Stimulated activated CD4-positive, alpha-beta T cell treated with anti-CD3 and anti-CD28 coated beads, Interleukin-12 subunit alpha, Interleukin-12 subunit beta, amount 100 ng/mL, for 24 hours (primary cell): ENCODE measurements around the gene COQ10A.

ENCODE experiments used
- DNase-seq, 2 experiments: peaks; one replicate each; pipeline ENCODE4 v3.0.0-alpha.2; 2020; ENCODE audit warnings: low read depth in 2 of 2

The COQ10A gene

DNA sequence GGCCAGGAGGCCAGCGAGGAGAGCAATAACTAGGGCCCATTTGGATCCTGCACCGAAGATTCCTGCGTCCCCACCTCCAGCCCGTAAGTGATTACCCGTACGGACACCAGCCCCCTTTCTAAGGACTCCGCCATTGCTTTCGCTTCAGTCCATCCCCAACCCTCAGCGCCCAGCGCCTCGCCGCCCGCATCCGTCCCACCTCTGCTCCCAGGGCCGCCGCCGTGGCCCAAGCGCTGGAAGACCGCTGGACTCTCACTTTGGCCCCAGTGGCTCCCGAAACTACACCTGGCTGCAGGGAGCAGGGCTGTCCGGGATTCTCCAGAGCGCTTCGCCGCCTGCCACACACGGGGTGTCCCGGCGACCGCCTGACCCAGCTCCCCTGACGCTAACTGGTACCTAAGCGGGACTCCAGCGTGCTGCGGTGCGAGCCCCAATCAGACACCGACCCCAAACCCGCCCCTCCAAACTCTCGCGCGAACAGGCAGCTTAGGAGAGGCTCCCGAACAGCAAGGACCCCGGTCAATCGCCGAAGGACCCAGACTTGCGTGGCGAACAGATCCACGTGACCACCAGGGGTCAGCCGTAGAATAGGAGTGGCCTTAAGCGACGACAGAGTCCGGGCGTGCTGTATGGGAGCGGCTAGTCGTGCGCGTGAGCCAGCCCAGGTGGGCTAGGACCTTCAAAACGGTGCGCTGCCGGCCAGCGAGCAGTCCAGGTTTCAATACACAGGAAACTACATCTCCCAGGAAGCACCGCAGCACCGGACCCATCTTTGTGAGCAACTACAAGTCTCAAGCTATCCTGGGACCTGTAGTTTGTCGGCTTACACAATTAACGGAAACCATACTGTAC, 49.1 kb downstream of the COQ10A start, which contains the start of gene CNPY2:
TSS of gene CNPY2 (minus strand) at position 367 of the 852 bp plus-strand sequence. CDS start 771 bp downstream, outside the sequence.
- peak; percentile 85 to 93 for DNase-seq

DNA sequence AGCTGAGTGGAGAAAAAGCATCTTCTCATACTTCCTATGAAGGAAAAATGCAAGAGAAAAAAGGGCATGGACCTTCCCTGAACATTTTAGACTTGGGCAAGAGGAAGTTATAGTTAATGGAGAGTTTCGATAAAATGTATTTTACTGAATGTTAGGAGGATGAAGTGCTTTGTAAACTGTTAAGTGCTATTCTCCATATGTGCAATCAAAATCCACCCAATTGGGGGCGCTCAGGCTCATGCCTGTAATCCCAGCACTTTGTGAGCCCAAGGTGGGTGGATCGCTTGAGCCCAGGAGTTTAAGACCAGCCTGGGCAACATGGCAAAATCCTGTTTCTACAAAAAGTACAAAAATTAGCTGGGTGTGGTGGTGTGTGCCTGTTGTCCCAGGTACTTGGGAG, 50.9 kb downstream of the COQ10A start:
- DNase-seq: no peak
